Aorta (tissue), 5 donors: ENCODE results near the gene CHST14. TPM values are rescaled to one million over a fixed set of nuclear protein-coding genes. Genes with fewer than 3 reads are reported as not detected.
A peak's percentile ranks its signal among the peaks of the same experiment; 100 is the strongest.

Experiments used
- ATAC-seq: fragments of 200-7000 bp; cut with Tn5 transposase; one replicate; pipeline ENCODE4 v1.9.1; 2022; ENCODE audit warnings: moderate library complexity; ENCODE audit not compliant: low FRiP score
- DNase-seq, 2 donors: peaks; one replicate each; pipeline ENCODE4 v3.0.0-alpha.2; 2020
- H3K27ac ChIP-seq, 2 donors: one replicate each; pipeline ENCODE4 v1.5.1; 2013; ENCODE audit warnings: low read length in 2 of 2, mild to moderate bottlenecking in 2 of 2, moderate library complexity in 2 of 2, control low read depth in 1 of 2, inconsistent platforms in 1 of 2, low read depth in 1 of 2
- H3K27me3 ChIP-seq, 2 donors: one replicate each; pipeline ENCODE4 v1.6.1; 2013; ENCODE audit warnings: control low read depth in 1 of 2, low read length in 1 of 2, mild to moderate bottlenecking in 1 of 2, moderate library complexity in 1 of 2; ENCODE audit not compliant: insufficient read depth in 2 of 2, control insufficient read depth in 1 of 2
- H3K36me3 ChIP-seq, 2 donors: one replicate each; pipeline ENCODE4 v1.6.1; 2013; ENCODE audit warnings: control low read depth in 1 of 2, low read length in 1 of 2, mild to moderate bottlenecking in 1 of 2; ENCODE audit not compliant: insufficient read depth in 2 of 2, control insufficient read depth in 1 of 2
- H3K4me1 ChIP-seq, 2 donors: one replicate each; pipeline ENCODE4 v1.6.1; 2013; ENCODE audit warnings: low read length in 2 of 2, control low read depth in 1 of 2, mild to moderate bottlenecking in 1 of 2, moderate library complexity in 1 of 2; ENCODE audit not compliant: insufficient read depth in 2 of 2, control insufficient read depth in 1 of 2
- H3K4me3 ChIP-seq, 2 donors: one replicate each; pipeline ENCODE4 v1.5.1; 2013; ENCODE audit warnings: low read length in 2 of 2, control low read depth in 1 of 2, mild to moderate bottlenecking in 1 of 2
- H3K9me3 ChIP-seq: one replicate; pipeline ENCODE4 v1.6.1; 2013; ENCODE audit warnings: mild to moderate bottlenecking, low read length; ENCODE audit not compliant: control insufficient read depth
- WGBS, 2 donors: extraction: QIAGEN DNeasy Blood & Tissue Kit; methylation state at CpG; one replicate each; pipeline ENCODE4 v1.1.7; 2013; 5-methylcytosine and 5-hydroxymethylcytosine counted together
- intact Hi-C, 2 donors: fragments of 100-400 bp; cut with DNase I; formaldehyde crosslinking; loops; one replicate each; pipeline versions ENCODE4 v1.14.2 to v1.15.0; 2022
- long read RNA-seq, 2 donors: library from polyadenylated mRNA; unstranded; transcript quantifications; one replicate each; pipeline ENCODE4 v2.0.0, GENCODE V29; 2020 to 2021
- polyA plus RNA-seq, 2 donors: library from polyadenylated mRNA; stranded (reverse); fragments of 200-250 nt; gene quantifications; one replicate each; pipeline ENCODE4 v1.2.3, GENCODE V29; 2013
- total RNA-seq, 2 donors: library from RNA; stranded (reverse); fragmentation: NEBNext Ultra II Directional; extraction: Animal tissue kit (Norgen Biotek cat#: 25700); gene quantifications; one replicate each; pipeline ENCODE4 v1.2.1, GENCODE V29; 2021
- donor health status: healthy with polysubstance abuse.
- donor health status: Bipolar disorder and iron deficiency.
- donor health status: DM: no; HTN: no; CAD: no.
- donor health status: DM: no; HTN: no; CAD: no.
- donor health status: DM: yes; HTN: yes; CAD: no.

The CHST14 gene, protein sequence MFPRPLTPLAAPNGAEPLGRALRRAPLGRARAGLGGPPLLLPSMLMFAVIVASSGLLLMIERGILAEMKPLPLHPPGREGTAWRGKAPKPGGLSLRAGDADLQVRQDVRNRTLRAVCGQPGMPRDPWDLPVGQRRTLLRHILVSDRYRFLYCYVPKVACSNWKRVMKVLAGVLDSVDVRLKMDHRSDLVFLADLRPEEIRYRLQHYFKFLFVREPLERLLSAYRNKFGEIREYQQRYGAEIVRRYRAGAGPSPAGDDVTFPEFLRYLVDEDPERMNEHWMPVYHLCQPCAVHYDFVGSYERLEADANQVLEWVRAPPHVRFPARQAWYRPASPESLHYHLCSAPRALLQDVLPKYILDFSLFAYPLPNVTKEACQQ
- total RNA-seq (10 to 100 TPM; 14.0 to 21.4 TPM), polyA plus RNA-seq (10 to 100 TPM in 1 of 2 donors, 1 to 10 TPM in 1; 2.8 to 15.6 TPM)
- long read RNA-seq, donor 1, transcript CHST14-201 (1 exons, 3,574 nt) = major isoform, 15 of 15 reads
- long read RNA-seq, donor 1, partial matches to known transcripts = 0 of 15 reads
- long read RNA-seq, donor 1, other reads (novel, unspliced or antisense) = 0 of 15 reads
- long read RNA-seq, donor 2, transcript CHST14-201 (1 exons, 3,574 nt) = major isoform, 16 of 16 reads
- long read RNA-seq, donor 2, partial matches to known transcripts = 0 of 16 reads
- long read RNA-seq, donor 2, other reads (novel, unspliced or antisense) = 0 of 16 reads

- peaks cover 0 to 2% of the 10 kb centered on the region in 2 donors for H3K36me3 ChIP-seq
- peak within 1 kb of the TSS; percentile 88 to 90 for H3K4me3 ChIP-seq
- intact Hi-C loops = no loop called here
- WGBS, 2 donors = 1 to 2% methylated on average over 16 to 52 of the region's 52 CpGs
- peak; percentile 89 for ATAC-seq
- no peaks in the 10 kb centered on the region for H3K27me3 ChIP-seq
- no peaks in the 10 kb centered on the region for H3K9me3 ChIP-seq
- DNase-seq = peak; percentile 68 to 86
- peak within 1 kb of the TSS in 1 of 2 donors; percentile 91 for H3K27ac ChIP-seq
- no peaks in the 10 kb centered on the region for H3K4me1 ChIP-seq
Measured at GRCh38 chr15:40470423-40471104, at the start of gene CHST14. TSS of gene CHST14 (plus strand) at chr15:40470984. CDS start at chr15:40471214, 230 bp downstream.

GRCh38 chr15:40421246-40422157 is 49.3 kb upstream of the CHST14 start:
- peak; percentile 87 to 94 for DNase-seq
- intact Hi-C loops = loop anchor here (1.0 to 10.0 kb wide), 6 partner anchors 54 to 377 kb away; partner anchors contain the start of genes CCDC9B (in 1 of the 2) and INAFM2 (in 1 of the 2)
- Histone ChIP-seq H3K27me3 (no peaks in the 10 kb centered on the region), H3K36me3 (no peaks in the 10 kb centered on the region), H3K9me3 (no peaks in the 10 kb centered on the region), H3K27ac (no peak overlapping the region), H3K4me3 (no peak overlapping the region), H3K4me1 (no peaks in the 10 kb centered on the region)
- WGBS, 2 donors = 5 to 7% methylated on average over 31 of the region's 31 CpGs
- peak; percentile 95 for ATAC-seq

- Histone ChIP-seq H3K9me3 (no peaks in the 10 kb centered on the region), H3K27me3 (no peaks in the 10 kb centered on the region), H3K27ac (no peak overlapping the region), H3K4me3 (no peak overlapping the region), H3K36me3 (no peaks in the 10 kb centered on the region), H3K4me1 (no peaks in the 10 kb centered on the region)
- intact Hi-C loops = loop anchor here (5.0 to 10.0 kb wide), 5 partner anchors 57 to 380 kb away; partner anchors contain the start of genes CCDC9B (in 1 of the 2) and INAFM2 (in 1 of the 2)
- 89 to 94% methylated on average over 6 of the region's 6 CpGs for WGBS, 2 donors
- no peak for ATAC-seq
- no peak for DNase-seq
Measured at GRCh38 chr15:40424483-40425115, 46.2 kb upstream of the CHST14 start.

DNA sequence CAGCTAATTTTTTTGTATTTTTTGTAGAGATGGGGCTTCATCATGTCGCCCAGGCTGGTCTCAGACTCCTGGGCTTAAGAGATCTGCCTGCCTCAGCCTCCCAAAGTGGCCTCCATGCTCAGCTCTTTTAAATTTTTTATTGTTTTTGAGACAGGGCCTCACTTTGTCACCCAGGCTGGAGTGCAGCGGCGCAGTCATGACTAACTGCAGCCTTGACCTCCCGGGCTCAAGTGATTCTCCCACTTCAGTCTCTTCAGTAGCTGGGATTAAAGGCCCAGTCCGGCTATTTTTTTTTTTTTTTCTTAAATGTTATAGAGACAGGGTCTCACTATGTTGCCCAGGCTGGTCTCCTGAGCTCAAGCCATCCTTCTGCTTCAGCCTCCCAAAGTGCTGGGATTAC is 45.1 kb upstream of the CHST14 start:
- DNase-seq = no peak
- intact Hi-C loops = loop anchor here (10.0 kb wide), 2 partner anchors 81 to 381 kb away; partner anchors contain the start of gene CCDC9B (in 1 of the 2)
- Histone ChIP-seq H3K4me3 (no peak overlapping the region), H3K27ac (no peak overlapping the region), H3K9me3 (no peaks in the 10 kb centered on the region), H3K27me3 (no peaks in the 10 kb centered on the region), H3K4me1 (no peaks in the 10 kb centered on the region), H3K36me3 (no peaks in the 10 kb centered on the region)
- no peak for ATAC-seq
- 94% methylated on average over 5 of the region's 5 CpGs for WGBS, 2 donors

DNA sequence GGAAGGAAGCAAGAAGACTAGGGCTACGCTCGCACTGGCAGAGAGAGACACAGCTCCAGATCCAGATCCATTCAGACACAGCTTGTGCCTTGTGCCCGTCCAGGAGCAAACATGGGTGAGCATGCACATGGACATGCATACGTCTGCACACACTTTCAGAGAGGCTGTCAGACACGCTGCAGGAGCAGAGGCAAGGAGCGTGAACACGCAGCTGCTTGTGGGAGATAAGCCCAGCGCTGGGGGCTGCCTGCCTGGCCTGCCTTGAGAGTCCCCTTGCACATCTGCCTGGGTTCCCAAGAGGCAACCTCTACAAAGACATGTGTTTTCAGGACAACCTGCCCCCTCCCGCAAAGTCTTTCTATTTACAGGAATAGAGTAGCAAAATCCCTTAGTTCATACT is 43.6 kb upstream of the CHST14 start:
- H3K4me1 ChIP-seq = no peaks in the 10 kb centered on the region
- DNase-seq (no peak), ATAC-seq (no peak)
- 88 to 95% methylated on average over 9 of the region's 9 CpGs for WGBS, 2 donors
- intact Hi-C loops = loop anchor here (10.0 kb wide), 2 partner anchors 82 to 382 kb away; partner anchors contain the start of gene CCDC9B (in 1 of the 2)
- no peak overlapping the region for H3K4me3 ChIP-seq
- H3K27me3 ChIP-seq = no peaks in the 10 kb centered on the region
- no peak overlapping the region for H3K27ac ChIP-seq
- no peaks in the 10 kb centered on the region for H3K36me3 ChIP-seq
- no peaks in the 10 kb centered on the region for H3K9me3 ChIP-seq

GRCh38 chr15:40428185-40428584 is 42.6 kb upstream of the CHST14 start:
- 92 to 93% methylated on average over 4 of the region's 4 CpGs for WGBS, 2 donors
- H3K4me3 ChIP-seq = no peak overlapping the region
- H3K9me3 ChIP-seq = no peaks in the 10 kb centered on the region
- H3K27me3 ChIP-seq = no peaks in the 10 kb centered on the region
- no peaks in the 10 kb centered on the region for H3K36me3 ChIP-seq
- H3K4me1 ChIP-seq = no peaks in the 10 kb centered on the region
- no peak for DNase-seq
- no peak for ATAC-seq
- H3K27ac ChIP-seq = no peak overlapping the region
- intact Hi-C loops = loop anchor here (10.0 kb wide), 2 partner anchors 83 to 383 kb away; partner anchors contain the start of gene CCDC9B (in 1 of the 2)

- H3K4me3 ChIP-seq = no peak overlapping the region
- H3K4me1 ChIP-seq = no peaks in the 10 kb centered on the region
- H3K27ac ChIP-seq = no peak overlapping the region
- intact Hi-C loops = loop anchor here (10.0 kb wide), 2 partner anchors 84 to 384 kb away; partner anchors contain the start of gene CCDC9B (in 1 of the 2)
- H3K9me3 ChIP-seq = no peaks in the 10 kb centered on the region
- no peaks in the 10 kb centered on the region for H3K27me3 ChIP-seq
- WGBS, 2 donors = 83 to 93% methylated on average over 10 of the region's 10 CpGs
- no peaks in the 10 kb centered on the region for H3K36me3 ChIP-seq
- ATAC-seq = no peak
- no peak for DNase-seq
Measured at GRCh38 chr15:40429068-40429710, 41.6 kb upstream of the CHST14 start.
